GM04503 (cell line): Measurements from ENCODE around the gene DGKG.

Experiments
- DNase-seq: peaks from one replicate; pipeline ENCODE4 v3.0.0-alpha.2; 2012; ENCODE audit warnings: low read depth

Gene DGKG

GRCh38 chr3:186210852-186211500 is 151.1 kb downstream of the DGKG start:
- no peak for DNase-seq

- peak; percentile 29 for DNase-seq
Observed at GRCh38 chr3:186209810-186210752, 152.0 kb downstream of the DGKG start.

DNA sequence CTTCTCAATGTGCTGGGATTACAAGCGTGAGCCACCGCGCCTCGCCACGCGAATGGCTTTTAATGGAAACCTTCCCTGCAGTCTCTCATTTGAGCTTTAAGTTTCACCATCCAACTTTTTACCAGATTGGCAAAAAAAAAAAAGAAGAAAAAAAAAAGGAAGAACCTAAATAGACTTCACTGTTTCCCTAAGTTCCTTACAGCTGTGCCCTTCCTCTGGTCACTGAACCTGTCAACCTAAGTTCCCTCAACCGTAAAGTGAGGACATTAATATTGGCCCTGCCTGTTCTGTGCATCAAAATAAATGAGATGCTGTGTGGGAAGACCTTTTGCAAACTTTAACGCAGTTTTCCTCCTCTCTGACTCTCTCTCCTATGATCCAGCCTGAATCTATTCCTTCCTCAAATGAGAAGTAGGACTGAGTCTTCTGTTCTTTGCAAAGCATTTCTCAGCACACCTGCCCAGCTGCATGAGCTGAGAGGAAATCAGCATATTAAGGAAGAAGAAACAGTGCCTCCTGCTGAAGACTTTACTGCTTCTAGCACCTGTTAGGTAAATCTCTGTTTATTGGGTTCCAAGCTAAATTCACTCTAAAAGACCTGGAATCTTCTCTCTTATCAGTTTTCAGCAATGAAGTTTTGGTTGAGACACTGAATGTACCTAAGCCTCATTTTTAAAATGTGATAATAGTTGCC is 153.6 kb downstream of the DGKG start:
- DNase-seq: no peak

GRCh38 chr3:186207515-186207914 is 154.5 kb downstream of the DGKG start:
- DNase-seq: no peak

- no peak for DNase-seq
Observed at GRCh38 chr3:186200726-186201125, 161.3 kb downstream of the DGKG start.

GRCh38 chr3:186198442-186198841 is 163.6 kb downstream of the DGKG start:
- no peak for DNase-seq

- DNase-seq: no peak
Observed at GRCh38 chr3:186194451-186194811, 167.6 kb downstream of the DGKG start.

- no peak for DNase-seq
Observed at GRCh38 chr3:186193534-186194450, 168.2 kb downstream of the DGKG start.

DNA sequence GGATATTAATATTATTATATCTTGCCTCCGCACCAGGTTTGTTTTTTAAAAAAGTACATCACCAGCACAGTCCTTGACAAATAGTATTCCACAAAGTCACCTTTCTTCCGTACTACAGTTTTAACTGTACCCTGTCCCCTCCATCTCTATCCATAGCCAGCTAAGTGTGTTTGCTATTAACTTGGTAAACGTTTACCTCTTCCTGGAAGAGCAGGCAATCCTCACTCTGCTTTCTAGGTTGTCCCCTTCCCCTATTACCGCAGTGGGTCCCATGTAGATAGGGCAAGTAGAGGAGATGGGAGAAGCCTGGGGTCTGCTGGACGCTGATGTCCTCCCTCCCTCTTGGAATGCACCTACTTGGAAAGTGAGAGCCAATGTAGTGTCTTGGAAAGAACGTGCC is 169.2 kb downstream of the DGKG start:
- no peak for DNase-seq

GRCh38 chr3:186189492-186189891 is 172.5 kb downstream of the DGKG start:
- no peak for DNase-seq

GRCh38 chr3:186187401-186188275 is 174.4 kb downstream of the DGKG start:
- DNase-seq: no peak

DNA sequence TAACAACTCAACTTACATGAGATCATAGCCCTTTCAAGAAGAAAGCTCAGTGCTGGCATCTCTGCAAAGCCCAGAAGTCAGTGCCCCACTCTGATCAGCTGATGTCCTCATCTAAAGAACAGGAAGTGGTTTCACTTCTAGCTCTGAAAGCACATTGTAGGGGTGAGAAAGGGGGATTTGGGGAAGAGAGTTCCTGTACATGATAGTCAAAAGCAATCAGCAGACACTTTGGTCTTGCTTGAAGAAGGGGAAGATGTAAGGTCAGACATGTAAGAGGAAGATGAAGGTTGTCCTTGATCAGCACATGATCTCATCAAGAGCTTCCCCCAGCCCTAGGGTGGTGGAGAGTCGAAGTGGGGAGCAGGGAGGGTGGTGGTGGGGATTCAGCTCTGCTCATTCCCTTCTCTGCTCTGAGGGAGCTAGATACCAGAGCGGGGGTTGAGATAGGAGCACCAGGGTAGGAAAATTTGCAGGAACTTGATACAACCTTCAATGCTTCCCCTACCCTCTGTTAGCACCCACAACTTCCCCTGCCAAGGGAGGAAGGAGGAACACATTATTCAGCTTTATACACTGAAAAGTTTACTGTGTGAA is 176.7 kb downstream of the DGKG start:
- no peak for DNase-seq

DNA sequence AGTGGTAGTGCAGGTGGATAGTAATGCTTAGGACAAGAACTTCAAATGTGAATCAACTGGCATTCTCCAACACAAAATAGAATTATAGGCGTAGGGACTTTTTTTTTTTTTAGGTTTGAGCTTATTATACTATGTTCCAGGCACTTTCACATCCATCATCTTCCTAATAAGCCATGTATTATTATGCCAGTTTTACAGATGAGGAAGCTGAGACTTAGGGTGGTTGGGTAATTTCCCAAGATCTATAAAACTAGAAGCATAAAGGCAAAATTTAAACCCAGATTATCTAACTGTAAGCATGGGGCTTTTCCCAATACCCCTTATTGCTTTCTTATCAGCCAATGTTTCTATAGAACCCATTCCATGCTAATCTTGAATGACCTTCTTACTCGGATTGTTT is 178.0 kb downstream of the DGKG start:
- no peak for DNase-seq

GRCh38 chr3:186182850-186183249 is 179.2 kb downstream of the DGKG start:
- DNase-seq: no peak

- no peak for DNase-seq
Observed at GRCh38 chr3:186181901-186182300, 180.1 kb downstream of the DGKG start.

- DNase-seq: no peak
Observed at GRCh38 chr3:186180891-186181481, 181.0 kb downstream of the DGKG start.

DNA sequence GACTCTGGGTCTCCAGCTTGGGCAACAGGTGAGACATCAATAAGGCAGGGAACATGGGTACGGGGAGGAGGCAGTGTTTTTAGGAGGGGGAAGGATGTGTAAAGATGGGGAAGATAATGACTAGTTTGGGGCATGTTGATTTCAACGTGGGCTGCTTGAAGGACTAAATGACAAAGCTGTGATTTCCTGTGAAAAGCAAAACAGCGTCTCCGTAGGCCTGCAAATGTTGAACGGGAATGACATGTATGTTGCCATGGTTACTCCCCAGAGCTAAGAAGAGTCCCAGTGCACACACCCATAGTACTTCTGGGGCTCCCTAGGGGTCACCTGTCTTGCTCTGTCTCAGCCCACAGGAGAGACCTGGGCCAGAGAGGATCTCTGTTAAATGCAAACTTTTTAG is 181.9 kb downstream of the DGKG start:
- DNase-seq: no peak

- no peak for DNase-seq
Observed at GRCh38 chr3:186178412-186178811, 183.6 kb downstream of the DGKG start.

DNA sequence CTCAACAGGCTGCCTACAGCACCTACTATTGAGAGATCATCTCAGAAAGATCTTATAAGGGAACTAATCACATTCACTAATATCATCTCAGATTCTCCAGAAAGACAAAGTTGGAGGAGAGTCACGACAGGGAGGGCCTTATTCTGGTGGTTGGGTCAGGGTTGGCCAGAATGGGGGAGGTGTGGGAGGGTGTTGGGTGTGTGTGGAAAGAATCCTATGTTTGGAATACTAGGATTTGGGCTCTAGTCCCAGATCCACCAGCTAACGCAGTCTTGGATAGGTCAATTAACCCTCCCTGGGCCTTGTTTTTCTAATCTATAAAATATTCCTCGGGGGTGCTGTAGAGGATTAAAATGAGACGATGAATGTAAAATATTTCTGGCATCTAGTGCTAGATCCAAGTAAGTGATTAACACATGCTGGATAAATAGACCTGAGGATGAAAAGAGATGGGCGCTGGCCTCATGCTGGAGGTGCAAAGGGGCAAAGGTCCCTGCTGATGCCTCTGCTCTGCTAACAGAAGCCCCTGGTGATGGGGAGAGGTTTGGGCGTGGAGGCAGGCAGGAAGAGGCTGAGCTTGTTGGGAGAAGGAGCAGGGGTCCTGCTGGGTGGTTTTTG is 185.6 kb downstream of the DGKG start:
- DNase-seq: no peak
